NCI-H2107 treated with DMSO at 0.1 percent for 48 hours (cell line): ENCODE data around the gene SH3RF3.

Experiments
- DNase-seq: peaks from one replicate; lab custom pipeline; 2025; ENCODE audit not compliant: unreplicated experiment; lab: John Stamatoyannopoulos, UW

Gene SH3RF3

GRCh38 chr2:109258376-109258775, 129.4 kb downstream of the SH3RF3 start:
- DNase-seq = no peak

- DNase-seq = no peak
Measured at GRCh38 chr2:109258905-109259540, 130.0 kb downstream of the SH3RF3 start.

- no peak for DNase-seq
Measured at GRCh38 chr2:109259671-109260070, 130.7 kb downstream of the SH3RF3 start.

- no peak for DNase-seq
Measured at GRCh38 chr2:109260116-109260855, 131.3 kb downstream of the SH3RF3 start.

GRCh38 chr2:109260886-109261700, 132.1 kb downstream of the SH3RF3 start:
- DNase-seq = peak; percentile 22

- DNase-seq = no peak
Measured at GRCh38 chr2:109261906-109262631, 133.1 kb downstream of the SH3RF3 start.

- DNase-seq = no peak
Measured at GRCh38 chr2:109264595-109265328, 135.8 kb downstream of the SH3RF3 start.

- no peak for DNase-seq
Measured at GRCh38 chr2:109265369-109265768, 136.4 kb downstream of the SH3RF3 start.

GRCh38 chr2:109265953-109266352, 136.9 kb downstream of the SH3RF3 start:
- no peak for DNase-seq

- no peak for DNase-seq
Measured at GRCh38 chr2:109266496-109266895, 137.5 kb downstream of the SH3RF3 start.

- DNase-seq = no peak
Measured at GRCh38 chr2:109266998-109267854, 138.2 kb downstream of the SH3RF3 start.

GRCh38 chr2:109268916-109269315, 139.9 kb downstream of the SH3RF3 start:
- DNase-seq = no peak

- peak; percentile 11 for DNase-seq
Measured at GRCh38 chr2:109269706-109270504, 140.9 kb downstream of the SH3RF3 start.

- DNase-seq = no peak
Measured at GRCh38 chr2:109270505-109271312, 141.7 kb downstream of the SH3RF3 start.

GRCh38 chr2:109271920-109272319, 142.9 kb downstream of the SH3RF3 start:
- DNase-seq = no peak

- no peak for DNase-seq
Measured at GRCh38 chr2:109272461-109272860, 143.5 kb downstream of the SH3RF3 start.

- peak; percentile 88 for DNase-seq
Measured at GRCh38 chr2:109275120-109276012, 146.4 kb downstream of the SH3RF3 start.
